PC-9 (cell line): Measurements from ENCODE around the gene TCEA3. TPM values are rescaled to one million over a fixed set of nuclear protein-coding genes. Genes with fewer than 3 reads are reported as not detected.

ENCODE experiments used
- BruUV-seq: library from RNA; stranded (reverse); fragments of 400-500 nt; replicated peaks from 2 replicates; lab custom pipeline; 2021; lab: Mats Ljungman, UMichigan
- CTCF ChIA-PET: fragments of 300-600 bp; sonication (Branson Sonifier 250); formaldehyde crosslinking; loops from one replicate; lab custom pipeline; 2022; ENCODE audit warnings: antibody characterized with exemption; lab: Charles Lee
- POLR2A ChIA-PET: fragments of 300-600 bp; sonication (Branson Sonifier 250); formaldehyde crosslinking; loops from one replicate; lab custom pipeline; 2022; ENCODE audit warnings: antibody characterized with exemption; ENCODE audit not compliant: unreplicated experiment; lab: Charles Lee
- DNase-seq, 2 experiments: peaks; one replicate each; pipeline versions ENCODE4 v3.0.0 to v3.0.0-alpha.2; 2015 to 2022; ENCODE audit warnings: mixed read lengths in 1 of 2
- H2AFZ ChIP-seq: fragments of 200-600 bp; sonication (generic); 2 replicates; pipeline ENCODE4 v1.8.1; 2017; ENCODE audit warnings: antibody characterized with exemption
- H3F3A ChIP-seq: fragments of 200-600 bp; sonication (generic); 2 replicates; pipeline ENCODE4 v1.8.1; 2017; ENCODE audit warnings: antibody characterized with exemption, mild to moderate bottlenecking, low read depth; ENCODE audit not compliant: insufficient read depth
- H3K27ac ChIP-seq: fragments of 200-600 bp; sonication (generic); 2 replicates; pipeline ENCODE4 v1.6.1; 2016; ENCODE audit warnings: mixed run types
- H3K27me3 ChIP-seq: fragments of 200-600 bp; sonication (generic); 2 replicates; pipeline ENCODE4 v1.6.1; 2016; ENCODE audit warnings: low read depth, mixed run types; ENCODE audit not compliant: insufficient read depth
- H3K36me3 ChIP-seq: fragments of 200-600 bp; sonication (generic); 2 replicates; pipeline ENCODE4 v1.6.1; 2016; ENCODE audit warnings: low read depth, mixed run types
- H3K4me1 ChIP-seq: fragments of 200-600 bp; sonication (generic); replicated peaks from 2 replicates; pipeline ENCODE4 v1.6.1; 2016; ENCODE audit warnings: mixed run types; ENCODE audit not compliant: insufficient read depth
- H3K4me2 ChIP-seq: fragments of 200-600 bp; sonication (generic); 2 replicates; pipeline ENCODE4 v1.6.1; 2017; ENCODE audit warnings: mixed run types
- H3K4me3 ChIP-seq: fragments of 200-600 bp; sonication (generic); 2 replicates; pipeline ENCODE4 v1.6.1; 2016; ENCODE audit warnings: mixed run types
- H3K79me2 ChIP-seq: fragments of 200-600 bp; sonication (generic); 2 replicates; pipeline ENCODE4 v1.6.1; 2017; ENCODE audit warnings: low read depth, mixed run types
- H3K9me2 ChIP-seq: fragments of 200-600 bp; sonication (generic); 2 replicates; pipeline ENCODE4 v1.8.1; 2017; ENCODE audit warnings: mild to moderate bottlenecking; ENCODE audit not compliant: insufficient read depth
- H3K9me3 ChIP-seq: fragments of 200-600 bp; sonication (generic); 2 replicates; pipeline ENCODE4 v1.8.1; 2016; ENCODE audit warnings: low read depth; ENCODE audit not compliant: insufficient read depth
- H4K20me1 ChIP-seq: fragments of 200-600 bp; sonication (generic); 2 replicates; pipeline ENCODE4 v1.8.1; 2017; ENCODE audit not compliant: insufficient read depth
- CTCF ChIP-seq: fragments of 200-600 bp; sonication (generic); conservative IDR thresholded peaks from 2 replicates; pipeline ENCODE4 v1.6.1; 2017; ENCODE audit warnings: mixed run types, antibody characterized with exemption, mild to moderate bottlenecking, moderate library complexity
- EZH2 ChIP-seq: fragments of 200-600 bp; sonication (generic); IDR thresholded peaks from 2 replicates; pipeline ENCODE4 v1.8.0; 2017; ENCODE audit warnings: antibody characterized with exemption, low read depth
- intact Hi-C: fragments of 100-400 bp; cut with micrococcal nuclease; formaldehyde crosslinking; loops from one replicate; pipeline ENCODE4 v1.10.0; 2022; ENCODE audit not compliant: unreplicated experiment
- total RNA-seq: library from RNA; stranded (reverse); gene quantifications from 2 replicates; pipeline ENCODE4 v1.2.3, GENCODE V29; 2021

The TCEA3 gene
- total RNA-seq, 1 experiment from 2014 or later = 2.7 TPM

- no peak overlapping the region for H3K27ac ChIP-seq
Observed at GRCh38 chr1:23407016-23407630, 17.4 kb downstream of the TCEA3 start.

GRCh38 chr1:23405946-23406345 lies 18.6 kb downstream of the TCEA3 start:
- TF ChIP-seq CTCF (no peak), EZH2 (no peak)
- no peak for DNase-seq
- no peaks in the 10 kb centered on the region for H3K9me3 ChIP-seq
- no peaks in the 10 kb centered on the region for H3K79me2 ChIP-seq
- peaks cover 30% of the 10 kb centered on the region for H3K4me1 ChIP-seq
- intact Hi-C loops = loop anchor here (2.0 kb wide), 1 partner anchor 47 kb away; no protein-coding TSS in a partner anchor
- H3K36me3 ChIP-seq = no peaks in the 10 kb centered on the region
- ChIA-PET CTCF (no interaction called here), POLR2A (no interaction called here)
- H3K9me2 ChIP-seq = no peaks in the 10 kb centered on the region
- H3K27ac ChIP-seq = no peak overlapping the region
- H2AFZ ChIP-seq = no peak overlapping the region
- no peak overlapping the region for H3K4me3 ChIP-seq
- H3K4me2 ChIP-seq = no peak overlapping the region
- BruUV-seq = no TSS peak
- H3K27me3 ChIP-seq = no peaks in the 10 kb centered on the region
- H3F3A ChIP-seq = peaks cover 23% of the 10 kb centered on the region
- no peaks in the 10 kb centered on the region for H4K20me1 ChIP-seq

More at GRCh38 chr1:23407016-23407630, 17.4 kb downstream of the TCEA3 start:
- POLR2A ChIA-PET = no interaction called here
- Histone ChIP-seq H3K4me2 (no peak overlapping the region), H4K20me1 (no peaks in the 10 kb centered on the region), H2AFZ (no peak overlapping the region), H3F3A (peaks cover 23% of the 10 kb centered on the region), H3K36me3 (no peaks in the 10 kb centered on the region), H3K4me3 (no peak overlapping the region), H3K79me2 (no peaks in the 10 kb centered on the region), H3K9me2 (no peaks in the 10 kb centered on the region), H3K27me3 (no peaks in the 10 kb centered on the region), H3K9me3 (no peaks in the 10 kb centered on the region), H3K4me1 (peaks cover 24% of the 10 kb centered on the region)
- intact Hi-C loops = no loop called here
- no peak for DNase-seq
- CTCF ChIA-PET = no interaction called here
- no TSS peak for BruUV-seq
- TF ChIP-seq CTCF = no peak
- no peak for TF ChIP-seq EZH2

- Histone ChIP-seq H3F3A (peaks cover 23% of the 10 kb centered on the region), H3K4me1 (peaks cover 31% of the 10 kb centered on the region), H3K9me3 (no peaks in the 10 kb centered on the region), H3K4me2 (peak overlapping the region; percentile 71), H2AFZ (no peak overlapping the region), H3K27me3 (no peaks in the 10 kb centered on the region), H3K4me3 (peak overlapping the region; percentile 25; the same call in 1 of the 2 replicates), H3K27ac (peak overlapping the region; percentile 73), H4K20me1 (no peaks in the 10 kb centered on the region), H3K79me2 (no peaks in the 10 kb centered on the region), H3K9me2 (no peaks in the 10 kb centered on the region), H3K36me3 (no peaks in the 10 kb centered on the region)
- POLR2A ChIA-PET = interaction anchor here (0.5 to 1.4 kb wide), 7 partner anchors 36 to 328 kb away, joined by 3 to 25 read pairs (median 4); partner anchors contain the start of gene HNRNPR
- peak; percentile 92 to 96 for DNase-seq
- intact Hi-C loops = loop anchor here (1.0 to 5.0 kb wide), 7 partner anchors 27 to 428 kb away; partner anchors contain the start of gene HNRNPR
- CTCF ChIA-PET = interaction anchor here (0.6 to 1.4 kb wide), 10 partner anchors 10 to 983 kb away, joined by 3 to 10 read pairs (median 4); partner anchors contain the start of genes HNRNPR and ZNF436
- BruUV-seq = TSS peak; percentile 39
- TF ChIP-seq CTCF = peak; percentile 88
- TF ChIP-seq EZH2 = no peak
Observed at GRCh38 chr1:23403735-23404486, 20.6 kb downstream of the TCEA3 start.
